ENCODE data around the gene HMGXB4.

GRCh38 chr22:35269630-35270029 lies 12.3 kb downstream of the HMGXB4 start:
- TF ChIP-seq CTCF (IDR thresholded peaks at IDR 0.05; ENCODE audit: low read length) (no peak), EZH2 (optimal IDR thresholded peaks at IDR 0.05; ENCODE audit: low read depth, low read length) (no peak)

All from MM.1S (cell line).